ENCODE measurements around the gene PI4KB.

GRCh38 chr1:151287341-151287699 lies 39.9 kb downstream of the PI4KB start:
- TF ChIP-seq CTCF (IDR thresholded peaks at IDR 0.05), result no peak
- TF ChIP-seq POLR2A (IDR thresholded peaks at IDR 0.05), result no peak

Measured in body of pancreas (tissue), 4 donors.